Raji (cell line): Measurements from ENCODE around the gene CCNB2.

Experiments
- POLR2A ChIP-seq: IDR thresholded peaks from 2 replicates; pipeline ENCODE4 v1.6.1; 2011; ENCODE audit warnings: low read depth, low read length, control low read depth; ENCODE audit not compliant: insufficient read depth

CCNB2 gene

GRCh38 chr15:59120937-59121336, 16.0 kb downstream of the CCNB2 start:
- TF ChIP-seq POLR2A: no peak

GRCh38 chr15:59124261-59124660, 19.3 kb downstream of the CCNB2 start:
- no peak for TF ChIP-seq POLR2A

- TF ChIP-seq POLR2A: no peak
Observed at GRCh38 chr15:59131456-59131855, 26.5 kb downstream of the CCNB2 start.

- TF ChIP-seq POLR2A: no peak
Observed at GRCh38 chr15:59131969-59132562, 27.1 kb downstream of the CCNB2 start.

- no peak for TF ChIP-seq POLR2A
Observed at GRCh38 chr15:59133929-59134427, 29.0 kb downstream of the CCNB2 start.

- TF ChIP-seq POLR2A: no peak
Observed at GRCh38 chr15:59137566-59137965, 32.6 kb downstream of the CCNB2 start.

- TF ChIP-seq POLR2A: no peak
Observed at GRCh38 chr15:59138243-59138642, 33.3 kb downstream of the CCNB2 start.

GRCh38 chr15:59140422-59141226, 35.7 kb downstream of the CCNB2 start:
- TF ChIP-seq POLR2A: no peak

- no peak for TF ChIP-seq POLR2A
Observed at GRCh38 chr15:59143281-59143680, 38.3 kb downstream of the CCNB2 start.

- no peak for TF ChIP-seq POLR2A
Observed at GRCh38 chr15:59147666-59148065, 42.7 kb downstream of the CCNB2 start.

GRCh38 chr15:59148153-59148833, 43.3 kb downstream of the CCNB2 start:
- TF ChIP-seq POLR2A: no peak

- no peak for TF ChIP-seq POLR2A
Observed at GRCh38 chr15:59150185-59150584, 45.2 kb downstream of the CCNB2 start.

- TF ChIP-seq POLR2A: no peak
Observed at GRCh38 chr15:59152694-59153450, 47.9 kb downstream of the CCNB2 start.

GRCh38 chr15:59153466-59153865, 48.5 kb downstream of the CCNB2 start:
- no peak for TF ChIP-seq POLR2A

- no peak for TF ChIP-seq POLR2A
Observed at GRCh38 chr15:59154243-59154642, 49.3 kb downstream of the CCNB2 start.
